Measurements from ENCODE around the gene GH1.
"Not testable (repeated sequence)": the region's sequence is repeated elsewhere in the genome, so short reads cannot be mapped to it uniquely, and the experiment has no call there.

The GH1 gene
- 0 reads per million in 2 experiments for total RNA-seq

DNA sequence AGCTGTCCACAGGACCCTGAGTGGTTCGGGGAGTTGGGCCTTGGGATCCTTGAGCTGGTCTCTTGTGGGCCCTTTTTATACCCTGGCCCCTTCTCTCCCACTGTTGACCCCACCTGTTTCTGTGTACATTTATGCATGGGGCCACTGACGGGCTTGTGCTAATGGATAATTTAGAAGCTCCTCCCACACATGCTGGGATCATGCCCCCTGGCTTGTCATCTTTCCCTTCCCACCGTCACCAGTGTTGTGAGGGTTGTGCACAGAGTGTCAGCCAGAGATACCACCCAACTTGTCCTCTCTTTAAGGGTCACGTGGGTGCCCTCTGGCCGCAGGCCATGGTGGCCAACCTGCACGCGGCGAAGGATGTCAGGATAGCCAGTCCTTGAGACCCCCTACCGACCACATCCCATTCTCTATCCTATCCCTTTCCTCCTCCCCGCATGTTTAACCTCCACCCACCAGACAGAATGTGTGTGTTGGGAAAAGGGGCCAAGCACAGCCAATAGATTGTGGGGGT is at the start of gene GH1:
TSS of gene GH1 (minus strand) at position 51 of the 517 bp plus-strand sequence. CDS start 63 bp downstream, outside the sequence.
- DNase-seq (ENCODE audit: low read depth): not testable (repeated sequence)

DNA sequence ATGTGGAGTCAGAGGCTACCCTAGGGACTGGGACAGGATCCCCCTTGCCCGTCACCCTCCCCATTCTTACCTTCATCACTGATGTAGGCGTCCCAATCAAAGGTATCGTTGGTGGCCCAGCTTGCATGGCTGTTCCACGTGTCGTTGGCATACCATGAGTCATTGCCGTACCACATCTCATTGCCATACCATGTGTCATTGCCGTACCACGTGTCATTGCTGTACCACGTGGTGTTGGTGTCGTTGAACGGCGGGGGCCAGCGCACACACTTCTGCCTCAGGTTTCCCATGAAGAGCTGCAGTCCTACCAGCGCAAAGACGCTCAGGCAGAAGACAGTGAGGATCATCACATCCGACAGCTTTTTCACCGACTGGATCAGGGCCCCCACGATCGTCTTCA is 49.3 kb upstream of the GH1 start:
- no peak for DNase-seq (ENCODE audit: low read depth)

DNA sequence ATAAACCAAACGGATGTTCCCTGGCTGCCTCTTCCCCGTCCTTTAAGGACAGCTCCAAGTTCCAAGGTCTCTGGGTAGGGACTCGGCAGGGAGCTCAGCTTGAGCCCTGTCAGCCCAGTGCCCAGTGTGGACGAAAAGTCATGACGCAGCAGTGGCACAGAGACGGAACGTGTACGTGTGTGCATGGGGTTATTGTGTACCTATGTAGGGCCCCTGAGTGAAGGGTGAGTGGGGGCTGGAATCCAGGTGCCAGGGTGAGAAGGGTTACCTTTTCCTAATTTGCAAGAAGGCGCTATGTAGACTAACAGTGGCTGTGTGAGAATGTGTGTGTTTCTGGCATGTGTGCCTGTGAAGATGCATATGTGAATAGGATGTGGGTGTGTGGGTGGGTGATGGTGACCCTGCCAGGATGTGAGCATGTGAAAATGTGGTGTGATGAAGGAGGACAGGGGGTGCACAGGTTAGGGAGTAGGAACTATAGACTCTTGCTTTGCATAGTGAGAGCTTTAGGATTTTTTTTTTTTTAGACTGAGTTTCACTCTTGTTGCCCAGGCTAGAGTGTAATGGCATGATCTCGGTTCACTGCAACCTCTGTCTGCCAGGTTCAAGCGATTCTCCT is 48.1 kb upstream of the GH1 start:
- no peak for DNase-seq (ENCODE audit: low read depth)

DNA sequence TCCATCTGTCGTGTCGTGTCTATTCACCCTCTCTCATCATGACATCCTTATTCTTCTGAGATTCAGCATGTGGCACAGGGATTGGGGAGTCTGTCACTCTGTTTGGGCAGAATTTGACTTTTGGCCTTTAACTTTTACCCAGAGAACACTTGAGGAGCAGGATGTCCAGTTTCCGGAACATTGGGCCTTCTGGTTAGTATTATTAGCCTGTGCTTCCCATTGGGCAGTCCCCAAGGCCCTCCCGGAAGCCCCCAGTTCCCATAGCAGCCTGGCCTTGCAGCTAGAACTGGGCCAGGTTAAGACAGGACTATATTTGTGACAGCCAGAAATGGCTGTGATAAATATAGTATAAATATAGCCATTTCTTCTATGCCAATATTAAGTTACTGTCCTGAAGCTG is 44.5 kb upstream of the GH1 start:
- DNase-seq (ENCODE audit: low read depth): no peak

DNA sequence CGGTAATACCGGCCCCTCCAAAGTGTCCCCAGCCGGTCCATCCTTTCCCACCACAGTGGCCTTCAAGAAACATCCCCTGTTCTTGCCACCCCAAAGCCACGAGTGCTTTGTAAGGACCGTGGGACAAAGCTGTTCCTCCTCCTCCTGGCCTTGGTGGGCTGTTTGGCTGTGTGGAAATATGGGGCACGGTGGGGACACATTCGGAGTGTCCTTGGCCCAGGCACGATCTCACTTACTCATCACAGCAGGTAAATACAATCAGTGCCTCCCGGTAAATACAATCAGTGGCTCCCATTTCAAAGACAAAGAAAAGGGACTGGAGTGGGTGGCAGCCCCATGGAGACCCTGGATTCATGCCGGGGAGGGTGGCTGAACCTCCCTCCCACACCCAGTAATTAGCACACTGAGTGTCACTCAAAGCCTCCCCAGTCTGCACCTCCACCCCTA is 43.7 kb upstream of the GH1 start:
- DNase-seq (ENCODE audit: low read depth): no peak

DNA sequence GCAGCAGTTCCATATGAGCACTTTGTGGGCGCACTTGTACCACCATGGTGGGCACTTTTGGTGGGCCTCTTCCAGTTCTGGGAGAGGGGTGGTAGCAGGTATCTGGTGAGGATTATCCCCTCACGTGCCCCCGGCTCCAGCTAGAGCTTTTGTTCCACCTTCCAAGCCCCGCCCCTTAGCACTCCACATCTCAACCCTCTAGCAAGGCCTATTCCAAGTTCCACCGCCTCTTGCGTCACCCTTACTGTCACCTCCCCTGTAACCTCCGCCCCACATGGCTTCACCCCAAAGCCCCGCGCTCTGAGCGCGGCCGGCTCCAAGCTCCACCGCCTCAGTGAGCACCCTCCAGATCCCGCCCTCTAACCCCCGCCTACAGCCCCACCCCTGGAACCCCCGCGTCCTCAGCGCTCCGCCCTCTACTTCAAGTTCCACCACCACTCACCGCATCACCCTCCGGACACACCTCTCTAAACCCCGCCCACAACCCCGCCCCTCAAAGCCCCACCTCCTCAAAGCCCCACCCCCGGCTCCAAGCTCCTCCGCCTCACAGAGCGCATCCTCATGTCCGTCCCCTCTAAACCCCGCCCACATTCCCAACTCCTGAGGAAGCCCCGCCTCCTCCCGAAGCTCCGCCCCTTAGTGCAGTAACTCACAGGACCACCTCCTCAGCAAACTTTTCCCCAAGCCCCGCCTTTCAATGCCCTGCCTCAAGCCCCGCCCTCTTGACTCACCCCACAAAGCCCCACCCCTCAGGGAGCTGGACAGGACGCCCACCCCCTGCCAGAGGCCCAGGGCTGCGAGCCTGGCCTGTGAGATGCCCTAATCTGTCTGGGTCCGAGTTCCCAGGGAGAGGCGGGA is 42.9 kb upstream of the GH1 start:
- peak; percentile 20 for DNase-seq (ENCODE audit: low read depth)

DNA sequence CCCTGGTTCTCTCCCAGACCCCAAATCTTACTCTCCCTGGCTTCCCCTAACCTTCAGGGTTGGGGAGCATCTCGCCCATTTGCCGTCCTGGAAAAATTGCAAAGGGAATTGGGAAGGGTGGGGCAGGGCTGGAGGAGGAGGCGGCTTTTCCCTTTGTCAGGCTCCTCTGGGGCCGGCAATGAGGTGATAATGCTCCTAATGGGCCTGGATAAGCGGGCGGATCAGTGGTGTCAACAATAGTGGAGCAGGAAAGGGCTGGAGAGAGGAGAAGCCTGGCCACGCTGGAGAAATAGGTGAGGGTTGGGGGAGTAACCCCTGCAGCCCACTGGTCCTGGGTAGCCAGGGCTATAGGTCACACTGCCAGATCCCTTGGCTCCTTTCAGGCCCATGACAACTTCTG is 41.8 kb upstream of the GH1 start:
- DNase-seq (ENCODE audit: low read depth): no peak

DNA sequence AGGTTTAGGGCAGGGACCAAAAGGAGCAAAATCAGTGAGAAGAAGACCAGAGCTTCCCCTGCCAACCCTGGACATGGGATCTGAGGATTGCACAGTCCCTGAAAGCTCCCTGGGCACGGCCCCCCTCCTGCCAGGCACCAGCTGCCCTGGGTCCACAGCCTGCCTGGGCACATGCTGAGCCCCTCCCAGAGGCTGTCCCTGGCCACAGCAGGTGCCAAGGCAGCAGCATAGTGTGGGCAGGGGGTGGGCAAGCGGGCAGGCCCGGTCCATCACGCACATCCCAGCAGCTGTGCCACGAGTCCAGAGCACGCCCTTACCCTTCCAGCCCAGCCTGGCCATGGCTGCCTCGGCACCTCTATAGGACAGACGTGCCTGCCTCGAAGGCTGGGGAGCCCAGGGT is 41.4 kb upstream of the GH1 start:
- no peak for DNase-seq (ENCODE audit: low read depth)

DNA sequence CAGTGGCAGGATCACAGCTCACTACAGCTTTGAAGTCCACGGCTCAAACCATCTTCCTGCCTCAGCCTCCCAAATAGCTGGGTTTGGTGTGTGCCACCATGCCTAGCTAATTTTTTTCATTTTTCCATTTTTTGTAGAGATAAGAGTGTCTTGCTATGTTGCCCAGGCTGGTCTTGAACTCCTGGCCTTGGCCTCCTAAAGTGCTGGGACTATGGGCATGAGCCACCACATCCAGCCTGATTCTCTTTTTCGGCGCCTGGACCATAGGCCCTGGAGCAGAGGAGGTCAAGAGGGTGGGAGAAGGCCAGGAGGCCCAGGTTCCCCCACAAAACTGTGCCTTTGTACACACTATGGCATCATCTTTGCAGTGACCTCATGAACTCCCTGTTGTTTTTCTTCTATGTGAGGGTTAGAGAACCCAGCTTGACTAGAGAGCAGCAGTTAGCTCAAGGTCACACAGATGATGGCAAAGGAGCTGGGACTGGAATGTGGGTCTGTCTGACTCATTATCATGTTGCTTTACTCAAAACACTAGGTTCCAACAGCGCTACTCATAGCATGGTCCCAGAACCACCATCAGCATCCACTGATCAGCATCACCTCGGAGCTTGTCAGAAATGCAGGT is 37.8 kb upstream of the GH1 start:
- DNase-seq (ENCODE audit: low read depth): no peak

DNA sequence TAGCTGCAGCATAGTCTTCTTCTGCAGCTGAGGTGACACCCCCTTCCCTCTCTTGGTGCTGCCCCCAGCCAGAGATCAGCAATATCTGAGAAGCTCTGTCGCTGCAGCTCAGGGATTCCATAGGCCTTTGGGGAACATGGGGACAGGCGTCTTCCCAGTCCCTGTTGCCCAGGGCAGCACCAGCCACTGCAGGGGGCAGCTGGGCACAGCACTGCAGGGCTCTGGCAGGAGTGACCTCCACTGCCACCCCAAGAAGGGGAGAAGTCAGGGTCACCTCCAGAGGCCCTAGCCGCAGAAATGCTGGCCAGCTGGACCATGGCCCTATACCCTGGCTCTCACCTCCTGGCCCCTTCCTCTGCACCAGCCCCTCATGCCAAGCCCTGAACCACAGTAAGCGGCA is 37.2 kb upstream of the GH1 start:
- DNase-seq (ENCODE audit: low read depth): no peak

DNA sequence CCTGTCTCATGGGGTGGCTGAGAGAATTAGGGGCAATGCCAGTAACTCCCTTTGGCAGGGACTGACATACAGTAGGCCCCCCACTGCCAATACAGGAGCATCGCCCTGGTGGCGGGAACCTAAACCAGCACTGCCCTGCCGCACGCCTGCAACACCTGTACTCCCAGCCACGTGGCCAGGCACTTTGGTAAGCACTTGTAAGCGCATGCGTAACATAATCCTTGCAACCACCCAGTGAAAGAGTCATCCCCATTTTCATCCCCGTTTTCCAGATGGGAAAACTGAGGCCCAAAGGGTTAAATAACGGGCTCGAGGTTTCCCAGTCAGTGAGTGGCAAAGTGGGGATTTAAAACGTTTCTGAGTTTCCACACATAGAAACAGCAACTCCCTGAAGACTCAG is 36.6 kb upstream of the GH1 start:
- no peak for DNase-seq (ENCODE audit: low read depth)

DNA sequence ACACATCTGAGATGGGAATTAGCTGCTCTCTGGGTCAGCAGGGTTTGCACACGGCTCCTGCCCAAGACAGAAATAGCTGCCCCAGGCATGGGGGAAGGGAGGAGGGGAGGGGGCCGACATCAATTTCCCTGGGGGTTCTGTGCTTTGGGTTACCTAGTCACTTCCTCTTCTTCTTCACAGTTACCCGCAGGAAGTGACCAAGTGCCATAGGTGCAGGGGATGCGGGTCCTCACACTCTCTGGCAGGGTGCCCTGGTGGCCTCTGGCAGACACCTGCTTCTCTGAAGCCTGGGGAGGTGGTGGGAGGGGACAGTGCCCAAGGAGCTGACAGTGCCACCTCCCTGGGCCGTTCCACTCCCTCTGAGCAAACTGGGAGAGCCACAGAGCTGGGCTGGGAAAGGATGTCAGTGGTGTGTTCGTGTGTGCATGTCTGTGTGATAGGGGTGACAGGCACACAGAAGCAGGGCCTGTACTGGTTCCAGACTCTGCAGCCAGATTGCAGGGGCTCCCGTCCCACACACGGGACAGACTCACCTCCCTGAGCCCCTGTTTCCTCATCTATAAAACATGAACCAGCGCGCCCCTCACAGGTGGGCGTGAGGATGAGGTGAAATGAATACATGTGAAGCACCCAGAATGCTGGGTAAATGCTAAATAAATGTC is 35.9 kb upstream of the GH1 start:
- DNase-seq (ENCODE audit: low read depth): no peak

DNA sequence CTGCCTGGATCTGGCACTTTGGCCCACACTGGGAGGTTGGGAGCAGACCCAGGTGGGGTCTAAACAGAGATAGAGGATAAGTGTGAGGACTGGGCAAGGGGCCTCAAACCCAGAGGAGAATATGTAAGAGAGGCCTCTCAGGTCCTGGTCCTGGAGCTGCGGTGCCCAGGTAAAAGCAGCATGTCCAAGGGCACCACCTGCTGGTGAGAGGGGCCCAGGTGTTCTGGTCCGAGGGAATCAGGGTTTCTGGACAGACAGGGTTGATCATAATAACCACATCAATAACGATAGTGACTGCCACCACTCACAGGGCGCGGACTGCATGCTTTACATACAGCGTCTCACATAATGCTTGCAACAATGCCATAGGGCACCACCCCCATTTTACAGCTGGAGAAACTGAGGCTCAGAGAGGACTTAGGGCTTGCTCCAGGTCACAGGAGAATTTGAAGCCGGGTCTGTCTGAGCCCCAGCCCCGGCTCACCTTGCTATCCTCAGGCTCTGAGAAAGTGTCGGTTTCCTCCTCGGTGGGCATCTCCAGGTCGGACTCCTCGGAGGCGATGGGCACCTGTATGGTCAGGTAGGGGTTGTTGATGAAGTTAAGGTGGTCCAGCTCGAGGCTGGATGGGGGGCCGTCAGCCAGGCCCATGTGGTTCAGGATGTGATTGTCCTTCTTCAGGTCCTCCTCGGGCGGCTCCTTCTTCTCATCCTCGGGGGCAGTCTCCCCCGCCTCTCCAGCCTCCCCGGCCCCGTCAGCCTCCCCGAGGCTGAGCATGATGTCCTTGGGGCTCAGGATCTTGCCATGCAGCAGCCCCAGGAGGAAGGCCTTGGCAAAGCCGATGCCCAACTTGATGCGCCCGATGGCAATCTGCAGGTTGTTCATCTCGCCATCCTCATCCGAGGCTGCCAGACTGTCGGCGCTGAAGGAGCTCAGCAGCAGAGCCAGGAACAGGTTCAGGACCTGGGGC is 32.6 kb upstream of the GH1 start:
- no peak for DNase-seq (ENCODE audit: low read depth)

DNA sequence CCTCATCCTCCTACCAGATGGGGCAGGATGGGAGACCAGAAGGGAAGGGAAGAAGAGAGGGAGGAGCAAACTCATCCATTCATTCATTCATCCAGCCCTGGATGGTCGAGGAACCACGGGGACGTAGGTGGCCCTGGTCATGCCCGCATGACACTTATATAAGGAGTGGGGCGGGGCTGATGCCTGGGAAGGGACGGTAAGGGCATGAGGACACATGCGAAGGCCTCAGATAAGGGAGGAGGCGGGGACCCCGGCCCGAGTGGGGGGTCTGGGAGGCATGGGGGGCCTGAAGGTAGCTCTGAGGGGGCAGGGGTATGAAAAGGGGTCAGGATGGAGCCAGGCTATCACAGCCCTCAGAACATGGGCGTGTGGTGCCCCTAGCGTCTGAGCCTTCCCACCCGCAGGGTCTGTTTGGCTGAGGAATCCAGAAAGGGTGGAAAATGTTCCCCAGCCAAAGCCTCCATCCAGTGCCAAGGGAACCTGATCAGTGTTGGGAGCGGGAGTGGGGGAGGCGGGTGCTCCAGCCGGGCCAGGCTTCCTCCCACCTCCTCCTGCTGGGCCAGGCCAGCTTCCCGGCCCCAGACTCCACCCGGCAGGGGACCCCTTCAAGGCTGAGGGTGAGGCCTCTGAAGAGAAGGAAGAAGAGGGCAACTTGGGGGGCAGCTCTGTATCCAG is 31.1 kb upstream of the GH1 start:
- no peak for DNase-seq (ENCODE audit: low read depth)

DNA sequence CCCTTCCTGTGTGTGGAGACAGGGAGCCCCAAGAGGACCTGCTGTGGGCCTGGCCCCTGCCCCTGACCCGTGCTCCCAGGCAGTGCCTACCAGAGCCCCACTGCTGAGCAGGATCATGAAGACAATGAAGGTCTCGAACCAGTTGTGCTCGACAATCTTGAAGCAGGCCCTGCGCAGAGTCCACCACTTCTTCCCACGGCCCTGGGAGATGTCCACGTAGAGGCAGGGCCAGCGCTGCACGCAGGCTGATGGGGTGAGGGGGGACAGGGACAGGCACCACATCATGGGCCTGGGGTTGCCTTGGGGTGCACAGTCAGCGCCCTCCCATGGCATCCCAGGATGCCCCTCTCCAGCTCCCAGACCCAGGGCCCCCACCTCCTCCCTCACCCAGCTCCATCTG is 29.9 kb upstream of the GH1 start:
- no peak for DNase-seq (ENCODE audit: low read depth)

DNA sequence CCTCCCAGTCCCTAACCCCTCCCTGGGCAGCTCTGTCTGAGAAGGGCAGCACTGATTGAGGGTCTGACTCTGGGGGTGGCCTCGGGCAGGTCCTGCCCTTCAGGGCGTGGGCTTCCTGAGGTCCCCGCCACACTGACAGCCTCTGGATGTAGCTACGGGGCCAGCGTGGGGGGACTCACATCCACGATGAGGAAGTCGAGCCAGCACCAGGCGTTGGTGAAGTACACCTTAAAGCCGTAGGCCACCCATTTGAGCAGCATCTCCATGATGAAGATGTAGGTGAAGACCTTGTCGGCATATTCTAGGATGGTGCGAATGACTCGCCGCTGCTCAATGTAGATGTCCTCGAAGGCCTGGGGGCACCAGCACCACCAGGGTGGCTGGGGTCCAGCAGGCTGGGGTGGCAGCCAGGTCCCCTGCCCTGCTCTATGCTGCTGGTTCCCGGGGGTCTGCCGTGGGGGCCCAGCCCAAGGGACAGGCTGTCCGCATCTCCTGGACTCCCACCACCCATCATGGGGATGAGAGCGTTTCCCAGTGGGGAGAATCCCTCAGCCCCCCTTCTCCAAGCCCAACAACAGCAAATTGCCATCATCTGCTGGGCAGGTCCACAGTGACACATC is 29.2 kb upstream of the GH1 start:
- DNase-seq (ENCODE audit: low read depth): no peak

DNA sequence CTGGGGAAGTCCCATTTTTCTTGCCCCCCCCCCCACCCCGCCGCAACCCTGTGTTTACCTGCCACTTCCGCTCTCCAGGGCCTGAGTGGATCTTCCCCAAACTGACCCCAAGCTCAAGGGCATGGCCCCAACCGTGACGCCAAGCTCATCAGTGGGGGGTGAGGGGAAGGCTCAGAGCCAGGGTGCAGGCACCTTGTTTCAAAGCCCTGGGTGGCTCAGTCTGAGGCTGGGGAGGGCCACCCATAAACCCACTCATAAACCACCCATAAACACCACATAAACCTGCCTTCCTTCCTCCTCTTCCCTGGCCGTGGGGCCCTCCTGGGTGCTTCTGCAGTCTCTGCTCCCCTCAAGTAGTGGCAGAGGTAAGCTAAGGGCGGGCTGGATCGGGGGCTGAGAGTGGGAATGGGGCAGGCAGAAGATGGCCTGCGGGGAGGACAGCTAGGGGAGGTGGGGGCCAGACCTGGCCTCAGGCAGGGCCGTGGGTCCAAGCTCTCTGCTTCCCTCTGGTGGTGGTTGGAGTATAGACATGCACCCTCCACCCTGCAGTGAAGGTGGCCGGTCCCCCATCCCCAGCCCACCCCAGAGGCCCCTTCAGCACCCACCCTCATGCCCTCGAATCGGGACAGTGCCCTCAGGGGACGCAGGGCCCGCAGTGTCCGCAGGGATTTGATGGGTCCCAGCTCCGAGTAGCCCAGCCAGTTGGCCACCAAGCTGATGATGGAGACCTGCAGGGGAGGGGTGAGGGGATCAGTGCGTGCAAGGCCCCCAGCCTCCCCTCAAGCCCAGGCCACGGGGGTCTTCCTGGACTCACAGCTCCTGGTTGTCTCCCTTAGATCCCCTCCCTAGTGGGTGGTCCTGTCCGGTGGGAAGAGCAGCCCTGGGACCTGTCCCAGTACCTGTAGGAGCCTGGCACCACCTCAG is 28.1 kb upstream of the GH1 start:
- DNase-seq (ENCODE audit: low read depth): peak; percentile 35

DNA sequence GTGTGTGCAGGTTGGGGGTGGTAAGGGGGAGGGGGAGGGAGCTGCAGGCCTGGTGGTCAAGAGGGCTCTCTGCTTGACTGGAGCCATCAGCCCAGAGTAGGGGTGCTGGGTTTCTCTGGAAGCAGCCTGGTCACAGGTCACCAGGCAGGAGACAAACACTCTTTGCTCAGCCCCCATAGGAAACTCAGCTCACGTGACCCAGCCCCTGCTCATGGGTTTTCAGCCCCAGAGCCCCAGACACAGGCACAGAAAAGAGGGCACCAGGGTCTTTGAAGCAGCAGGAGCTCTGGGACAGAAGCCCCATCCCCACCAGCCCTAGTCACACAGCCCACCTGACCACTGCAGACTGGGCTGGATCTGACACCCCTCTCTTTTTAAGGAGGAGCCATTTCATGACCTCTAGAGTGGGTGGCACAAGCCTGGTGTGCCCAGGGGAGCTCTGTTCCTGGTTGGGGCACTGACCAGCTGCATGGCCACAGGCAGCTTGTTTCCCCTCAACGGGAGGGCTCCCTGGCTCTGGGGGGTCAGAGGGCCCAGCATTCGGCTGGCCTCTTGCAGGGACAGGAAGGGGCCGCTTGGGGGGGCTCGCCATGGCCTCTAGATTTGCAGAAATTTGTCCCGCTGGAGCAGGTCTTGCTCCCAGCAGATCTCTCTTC is 27.3 kb upstream of the GH1 start:
- no peak for DNase-seq (ENCODE audit: low read depth)
